GM21576 (cell line): ENCODE results near the gene NEGR1.
"Not testable (repeated sequence)": the region's sequence is repeated elsewhere in the genome, so short reads cannot be mapped to it uniquely, and the experiment has no call there.

Source experiments
- ATAC-seq: cut with Tn5 transposase; IDR thresholded peaks from one replicate; pipeline ENCODE4 v1.9.1; 2021; ENCODE audit warnings: mild to moderate bottlenecking, moderate library complexity; ENCODE audit not compliant: unreplicated experiment

The NEGR1 gene

DNA sequence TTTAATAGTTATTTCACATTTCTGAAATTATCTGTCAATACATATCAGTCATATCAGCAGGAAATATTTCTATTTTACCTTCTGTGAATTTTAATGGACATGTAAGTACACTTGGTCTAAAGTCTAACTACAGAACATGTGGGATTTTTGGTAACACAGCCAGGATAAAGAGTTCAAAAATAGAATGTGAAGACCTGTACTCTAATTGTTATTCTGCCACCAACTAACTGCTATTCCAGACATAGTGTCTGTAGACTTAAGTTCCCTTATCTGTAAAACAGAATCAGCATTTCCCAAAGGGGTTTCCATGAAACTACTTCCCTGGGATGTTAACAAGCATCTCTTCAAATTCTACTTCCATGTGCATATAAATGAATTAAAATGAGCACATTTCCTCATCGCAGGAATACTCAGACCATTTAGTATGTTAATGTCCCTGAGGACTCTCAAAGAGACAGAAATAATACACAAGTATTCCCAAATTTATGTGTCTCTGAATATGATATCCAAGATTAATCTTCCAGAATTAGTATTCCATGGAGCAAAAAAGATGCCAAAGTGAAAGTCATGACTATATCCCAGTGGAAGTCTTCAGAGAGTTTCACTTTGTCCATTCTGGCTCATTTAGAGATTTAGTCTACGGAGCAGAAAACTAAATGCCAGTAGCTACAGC lies 325.6 kb downstream of the NEGR1 start:
- ATAC-seq: no peak

- ATAC-seq: no peak
Measured at GRCh38 chr1:71950579-71950978, 331.8 kb downstream of the NEGR1 start.

- ATAC-seq: no peak
Measured at GRCh38 chr1:71949681-71950080, 332.7 kb downstream of the NEGR1 start.

- no peak for ATAC-seq
Measured at GRCh38 chr1:71948561-71948960, 333.8 kb downstream of the NEGR1 start.

GRCh38 chr1:71944006-71944405 lies 338.3 kb downstream of the NEGR1 start:
- ATAC-seq: no peak

DNA sequence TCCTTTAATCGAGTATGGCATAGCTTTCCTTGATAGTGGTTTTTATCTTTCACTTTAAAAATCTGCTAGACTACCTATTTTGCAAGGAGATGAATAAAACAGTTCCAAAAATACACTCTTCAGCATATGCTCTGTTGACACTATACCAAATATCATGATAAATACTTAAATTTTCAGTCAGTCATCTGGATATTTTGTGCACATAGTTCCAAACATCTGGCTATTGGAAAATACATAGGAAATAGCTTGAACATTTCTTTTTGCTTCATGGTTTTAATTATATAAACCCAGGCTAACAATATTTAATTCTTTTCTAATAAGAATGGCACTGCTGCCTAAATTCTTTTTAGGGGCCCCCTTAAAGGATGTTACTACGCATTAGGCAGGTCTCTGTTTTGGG lies 342.1 kb downstream of the NEGR1 start:
- no peak for ATAC-seq

DNA sequence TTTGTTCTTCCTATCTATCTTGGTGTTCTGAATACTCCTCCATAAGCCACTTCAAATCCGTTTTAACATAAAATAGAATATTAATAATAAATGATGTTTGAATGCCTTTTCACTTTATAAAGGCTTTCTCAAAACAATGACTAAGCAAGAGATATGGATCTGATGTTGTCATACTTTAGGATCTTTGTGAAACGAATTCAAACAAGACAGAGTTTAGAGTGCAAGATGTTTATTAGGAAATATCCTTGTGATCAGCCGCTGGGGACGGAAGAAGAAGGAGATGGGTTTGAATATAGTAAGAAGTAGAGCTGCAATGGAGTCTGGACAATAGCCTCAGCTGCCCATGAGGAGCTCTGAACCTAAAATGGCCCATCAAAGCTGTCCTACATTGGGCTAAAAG lies 351.8 kb downstream of the NEGR1 start:
- ATAC-seq: no peak

- ATAC-seq: no peak
Measured at GRCh38 chr1:71921935-71922559, 360.3 kb downstream of the NEGR1 start.

- no peak for ATAC-seq
Measured at GRCh38 chr1:71921204-71921603, 361.1 kb downstream of the NEGR1 start.

DNA sequence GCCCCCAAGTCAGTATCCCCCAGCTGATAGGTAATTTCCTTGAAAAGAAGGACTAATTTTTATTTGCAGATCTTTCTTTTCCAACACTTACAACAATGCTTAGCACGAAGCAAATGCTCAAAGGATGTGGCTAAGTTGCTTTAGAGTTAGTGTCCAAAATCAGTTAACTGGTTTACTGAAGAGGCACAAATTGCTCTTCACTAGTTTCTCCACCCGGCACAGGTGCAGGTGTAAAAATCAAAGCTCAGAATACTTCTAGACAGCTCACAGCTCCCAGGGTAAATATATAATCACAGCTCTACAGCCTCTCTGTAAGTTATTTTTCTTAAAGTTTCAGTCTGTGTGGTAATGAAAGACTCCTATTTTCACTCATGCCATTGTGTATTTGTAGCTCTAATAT lies 361.8 kb downstream of the NEGR1 start:
- no peak for ATAC-seq

DNA sequence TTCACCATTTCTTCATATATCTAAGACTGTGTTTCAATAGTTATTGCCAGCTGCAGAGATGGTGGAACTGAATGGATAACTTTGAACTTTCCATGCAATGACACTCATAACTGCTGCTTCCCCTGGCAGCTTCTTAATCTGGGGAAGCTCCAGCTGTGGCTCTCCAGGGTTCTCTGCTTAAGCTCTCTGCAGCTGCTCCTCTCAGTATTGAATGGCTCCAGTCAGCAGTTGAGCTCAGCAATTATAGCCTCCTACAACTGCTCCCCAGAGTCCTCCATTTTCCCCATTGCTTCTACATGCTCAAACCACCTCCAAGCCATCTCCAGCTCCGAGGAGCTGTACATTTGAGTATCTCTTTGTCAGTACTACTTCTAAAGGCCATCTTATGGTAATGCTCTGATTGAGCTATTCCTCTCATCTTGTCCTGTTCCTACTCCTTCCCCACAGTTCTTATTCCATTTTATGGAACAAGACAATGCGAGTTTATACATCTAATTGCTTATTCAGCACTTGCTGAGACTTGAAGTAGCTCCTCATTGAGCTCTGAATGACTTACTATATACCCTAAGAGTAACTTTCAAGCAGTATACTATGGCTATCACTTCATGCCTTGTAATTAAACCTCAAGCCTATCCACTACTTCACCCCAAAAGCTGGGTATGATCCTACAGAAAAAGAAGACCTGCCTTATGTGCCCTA lies 362.4 kb downstream of the NEGR1 start:
- ATAC-seq: no peak

- ATAC-seq: no peak
Measured at GRCh38 chr1:71918630-71919029, 363.7 kb downstream of the NEGR1 start.

GRCh38 chr1:71916894-71917293 lies 365.4 kb downstream of the NEGR1 start:
- no peak for ATAC-seq

- no peak for ATAC-seq
Measured at GRCh38 chr1:71914626-71915025, 367.7 kb downstream of the NEGR1 start.

- ATAC-seq: no peak
Measured at GRCh38 chr1:71908871-71909390, 373.4 kb downstream of the NEGR1 start.

- no peak for ATAC-seq
Measured at GRCh38 chr1:71908303-71908702, 374.0 kb downstream of the NEGR1 start.

DNA sequence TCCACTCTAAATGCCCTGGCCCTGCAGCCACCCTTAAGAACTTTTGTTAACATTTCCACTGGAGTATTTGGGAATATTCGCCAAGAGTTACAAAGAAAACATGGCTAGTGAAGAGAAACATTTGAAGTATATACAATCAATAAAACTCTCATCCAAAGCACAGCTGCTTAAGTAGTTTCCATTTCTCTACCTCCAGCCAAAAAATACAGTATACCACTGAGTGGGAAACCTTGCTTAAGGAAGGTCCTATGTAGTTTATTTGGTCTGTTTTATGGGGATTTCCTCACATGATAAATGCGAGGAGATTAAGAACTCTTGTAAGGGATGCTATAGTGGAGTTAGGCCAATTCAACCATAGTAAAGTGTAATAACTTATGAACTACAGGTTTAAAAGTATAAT lies 382.5 kb downstream of the NEGR1 start:
- ATAC-seq: no peak

- ATAC-seq: not testable (repeated sequence)
Measured at GRCh38 chr1:71888166-71888565, 394.2 kb downstream of the NEGR1 start.

DNA sequence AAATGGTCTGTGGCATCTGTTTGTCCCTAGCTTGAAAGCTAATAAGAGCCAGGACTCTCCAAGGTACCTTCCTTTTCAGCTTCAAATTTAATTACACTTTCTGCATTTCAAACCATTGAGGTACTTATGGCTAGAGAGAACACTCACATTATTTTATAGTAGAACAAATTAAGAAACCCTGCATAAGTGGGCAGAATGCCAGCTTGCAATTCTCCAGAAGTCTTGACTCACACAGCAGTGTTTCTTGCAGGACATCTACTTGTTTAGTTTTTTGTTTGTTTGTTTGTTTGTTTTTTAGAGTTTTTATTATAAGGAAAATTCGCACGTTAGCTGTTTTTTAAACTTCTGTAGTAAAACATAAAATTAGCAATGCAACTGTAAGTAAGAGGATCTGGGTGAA lies 397.2 kb downstream of the NEGR1 start:
- ATAC-seq: no peak

- no peak for ATAC-seq
Measured at GRCh38 chr1:71882637-71883036, 399.7 kb downstream of the NEGR1 start.

DNA sequence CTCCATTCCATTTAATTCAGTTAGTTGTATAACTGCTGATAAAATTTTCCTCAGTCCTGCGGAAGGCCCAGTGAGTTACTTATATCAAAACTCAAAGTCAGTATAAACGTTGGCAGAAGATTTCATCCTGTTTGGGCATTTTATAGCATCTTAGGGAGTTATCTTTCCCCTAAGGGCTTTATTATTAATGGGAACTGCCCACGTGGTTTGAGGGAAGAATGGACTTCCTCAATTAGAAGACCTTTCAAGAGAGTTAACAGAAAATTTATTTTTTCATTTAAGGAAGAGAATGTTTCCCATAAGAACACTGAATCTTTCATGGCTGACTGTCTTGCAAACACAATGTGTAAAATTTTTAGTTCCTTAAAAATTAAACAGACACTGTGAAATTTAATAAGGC lies 400.1 kb downstream of the NEGR1 start:
- ATAC-seq: no peak

DNA sequence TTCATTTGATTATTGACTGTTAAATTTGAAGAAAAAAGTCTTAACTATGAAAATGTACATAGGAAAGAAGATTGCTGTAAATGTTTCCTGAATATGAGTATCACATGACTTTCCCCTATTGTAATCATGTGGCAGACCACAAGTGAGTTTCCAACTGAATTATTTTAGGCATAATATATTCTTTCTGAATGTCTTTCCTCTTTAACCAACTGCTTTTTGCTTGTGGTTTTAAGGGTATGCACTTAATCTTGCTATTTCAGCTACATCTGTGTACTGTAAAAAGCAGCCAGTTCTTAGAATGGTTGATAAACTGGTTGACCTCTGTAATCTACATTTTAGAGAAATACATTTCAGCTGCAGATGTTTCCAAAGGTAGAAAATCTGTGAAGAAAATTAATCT lies 400.7 kb downstream of the NEGR1 start:
- ATAC-seq: no peak
